Brain pericyte (primary cell): ENCODE results near the gene NSA2.
A peak's percentile ranks its signal among the peaks of the same experiment; 100 is the strongest.
"Not testable (repeated sequence)": the region's sequence is repeated elsewhere in the genome, so short reads cannot be mapped to it uniquely, and the experiment has no call there.

Source experiments
- DNase-seq: peaks from one replicate; pipeline ENCODE4 v3.0.0-alpha.2; 2012; ENCODE audit warnings: low read depth, low spot score

Gene NSA2

DNA sequence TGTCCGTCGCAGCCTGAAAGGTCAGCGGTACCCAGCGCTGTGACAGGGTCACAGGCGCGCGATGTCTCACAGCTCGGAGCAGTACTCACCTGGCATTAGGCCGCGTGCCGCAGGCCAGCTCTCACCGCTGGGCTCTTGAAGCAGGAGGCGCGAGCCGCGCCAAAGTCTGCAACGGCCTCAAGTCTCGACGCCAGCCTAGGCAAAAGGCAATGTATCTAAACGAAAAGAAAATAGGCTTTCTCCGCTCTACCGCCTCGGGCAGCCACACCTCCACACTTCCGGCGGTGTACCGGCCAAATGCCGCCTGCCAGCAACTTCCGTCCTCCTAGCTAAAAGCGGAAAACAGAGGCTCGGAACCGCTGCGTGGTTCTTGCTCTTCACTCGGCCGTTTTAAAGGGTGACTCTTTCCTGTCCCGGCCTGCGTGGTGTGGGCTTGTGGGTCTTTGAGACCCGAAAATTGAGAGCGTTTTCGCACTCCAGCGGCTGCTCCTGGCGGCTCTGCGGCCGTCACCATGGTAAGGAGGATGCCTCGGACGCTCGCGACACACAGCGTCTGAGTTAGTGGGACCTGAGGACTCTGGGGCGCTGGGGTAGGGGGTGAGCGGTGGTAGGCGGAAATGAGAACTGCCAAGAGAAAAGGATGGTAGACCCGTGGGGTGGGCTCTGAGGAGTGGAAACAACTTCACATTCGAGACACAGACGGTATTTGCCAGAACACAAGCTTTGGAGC lies at the start of gene NSA2, which contains the start of gene GFM2:
NSA2 (plus strand) TSS at position 401 of the 730 bp plus-strand sequence; CDS start at position 513, 112 bp downstream.
GFM2 (minus strand) TSS at position 269 of the 730 bp plus-strand sequence. CDS start 3,375 bp downstream, outside the sequence.
- peak; percentile 83 for DNase-seq

DNA sequence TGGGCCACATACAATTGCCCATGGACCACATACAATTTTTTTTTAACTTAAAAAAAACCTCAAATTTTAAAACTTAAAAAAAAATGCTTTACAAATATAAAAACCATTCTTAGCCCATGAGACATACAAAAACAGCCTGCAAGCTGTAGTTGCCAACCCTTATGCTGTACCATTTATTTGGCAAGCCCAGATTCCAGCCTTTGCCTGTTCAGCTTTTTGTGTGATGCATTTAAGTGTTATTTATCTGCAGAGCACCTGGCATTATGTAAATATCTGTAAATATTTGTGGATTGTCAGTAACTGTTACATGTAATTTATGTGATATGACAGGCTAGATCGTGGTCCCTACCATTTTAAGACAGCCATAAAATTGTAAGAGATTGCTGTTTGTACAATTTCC lies 49.5 kb upstream of the NSA2 start:
- no peak for DNase-seq

DNA sequence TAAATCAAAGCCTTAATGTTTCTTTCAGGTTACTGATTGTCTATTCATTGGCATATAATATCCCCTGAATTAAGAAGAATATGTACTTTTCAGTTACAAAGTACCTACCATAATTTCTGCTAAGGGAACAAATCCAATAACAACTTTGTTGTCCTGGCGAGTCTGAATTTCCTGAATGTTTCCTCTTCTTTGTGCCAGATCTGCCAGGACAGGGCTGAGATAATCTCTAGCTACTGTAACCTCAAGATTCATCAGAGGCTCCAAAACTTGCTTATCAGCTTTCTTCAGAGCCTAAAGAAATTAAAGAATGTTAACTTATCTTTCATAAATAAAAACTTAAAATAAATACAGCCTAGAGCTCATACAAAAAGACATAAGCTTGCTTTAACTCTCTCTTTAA lies 44.8 kb upstream of the NSA2 start:
- DNase-seq, result no peak

DNA sequence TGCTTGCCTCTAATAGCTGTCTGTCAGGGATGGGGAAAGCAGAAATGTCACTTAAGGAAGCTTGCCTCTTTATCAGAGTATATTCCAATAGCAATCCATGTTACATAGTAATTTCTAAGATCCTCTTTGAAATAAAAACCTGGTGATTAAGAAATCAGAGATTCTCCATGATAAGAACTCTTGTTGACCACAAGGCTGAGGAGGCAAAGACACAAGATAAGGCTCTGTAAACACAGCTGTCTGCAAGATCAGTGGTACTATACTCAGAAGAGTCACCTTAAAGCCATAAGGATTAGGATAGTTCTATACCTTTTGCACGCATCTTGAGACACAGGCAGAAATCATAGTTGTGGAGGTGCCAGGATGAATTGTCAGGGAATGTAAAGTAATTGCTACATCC lies 41.7 kb upstream of the NSA2 start:
- no peak for DNase-seq

DNA sequence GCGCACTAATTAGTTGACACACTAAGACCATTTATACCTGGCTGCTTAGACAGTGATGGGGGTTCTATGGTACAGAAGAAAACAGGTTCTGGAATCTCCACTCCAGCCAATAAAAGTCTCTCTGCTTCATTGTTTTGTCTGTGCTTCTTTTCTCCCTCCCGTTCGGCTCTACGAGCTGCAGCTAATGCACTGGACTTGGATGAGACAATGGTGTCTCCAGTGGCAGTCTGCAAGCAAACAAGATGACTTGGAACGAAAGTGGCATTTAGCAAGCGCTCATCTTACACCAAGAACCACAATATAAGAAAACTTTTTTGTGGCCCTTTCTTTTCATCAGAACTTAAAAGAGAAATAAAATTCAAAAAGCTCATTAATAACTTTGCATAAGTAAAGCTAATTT lies 30.3 kb upstream of the NSA2 start:
- no peak for DNase-seq

DNA sequence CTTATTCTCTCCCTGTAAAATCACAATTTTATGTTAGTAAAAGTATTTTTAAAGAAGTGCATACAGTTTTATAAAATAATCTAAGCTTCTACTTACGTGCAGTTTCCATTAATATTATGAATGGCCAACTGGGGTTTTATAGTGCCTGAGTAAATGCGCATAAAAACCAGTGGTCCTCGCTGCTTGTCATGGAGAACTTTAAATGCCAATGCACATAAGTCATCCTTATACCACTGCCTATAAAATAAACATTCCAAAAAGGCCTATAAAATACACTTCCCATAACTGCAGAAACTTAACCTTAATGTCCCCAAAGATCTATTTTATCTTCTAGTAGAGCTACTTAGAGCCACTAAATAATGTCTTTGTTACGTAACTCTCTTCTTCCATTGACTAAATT lies 28.6 kb upstream of the NSA2 start:
- no peak for DNase-seq

DNA sequence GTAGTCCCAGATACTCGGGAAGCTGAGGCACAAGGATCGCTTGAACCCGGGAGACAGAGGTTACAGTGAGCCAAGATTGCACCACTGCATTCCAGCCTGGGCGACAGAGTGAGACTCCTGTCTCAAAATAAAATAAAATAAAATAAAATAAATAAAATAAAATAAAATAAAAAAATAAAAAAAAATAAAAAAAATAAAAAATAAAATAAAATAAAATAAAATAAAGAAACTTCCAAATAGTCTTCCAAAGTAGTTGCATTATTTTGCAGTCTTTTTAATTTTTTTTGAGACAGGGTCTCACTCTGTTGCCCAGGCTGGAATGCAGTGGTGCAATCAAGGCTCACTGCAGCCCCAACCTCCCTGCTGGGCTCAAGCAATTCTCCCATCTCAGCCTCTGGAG lies 18.3 kb upstream of the NSA2 start:
- DNase-seq, result not testable (repeated sequence)

DNA sequence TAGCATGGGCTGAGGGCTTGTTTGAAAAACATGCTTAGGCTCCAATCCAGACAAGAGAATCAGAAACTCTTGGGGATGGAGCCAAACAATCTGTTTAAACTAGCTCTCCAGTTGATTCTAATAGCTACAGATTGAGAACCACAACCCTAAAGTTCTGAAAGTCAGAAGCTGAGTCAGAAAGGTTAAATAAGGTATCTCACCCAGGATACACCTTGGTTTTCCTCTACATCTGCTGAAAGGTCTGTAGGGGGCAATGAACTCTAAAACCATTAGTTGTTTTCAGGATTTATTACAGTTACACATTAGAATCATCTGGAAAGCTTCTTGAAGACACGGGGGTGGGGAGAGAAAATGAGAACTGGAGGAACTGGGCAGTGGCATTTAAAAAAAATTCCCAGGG lies 5.8 kb upstream of the NSA2 start:
- no peak for DNase-seq

DNA sequence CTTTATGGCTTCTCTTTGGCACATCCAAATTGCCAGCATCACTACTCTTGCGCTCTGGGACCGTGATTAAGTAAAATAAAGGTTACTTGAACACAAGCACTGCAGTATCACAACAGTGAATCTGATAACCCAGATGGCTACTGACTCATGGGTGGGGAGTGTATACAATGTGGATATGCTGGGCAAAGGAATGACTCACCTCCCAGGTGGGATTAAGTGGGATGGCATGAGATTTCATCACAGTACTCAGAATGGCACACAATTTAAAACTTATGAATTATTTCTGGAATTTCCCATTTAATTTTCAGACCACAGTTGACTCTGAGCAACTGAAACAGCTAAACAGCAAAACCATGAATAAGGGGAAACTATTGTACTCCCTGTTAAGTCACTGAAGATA lies 4.5 kb upstream of the NSA2 start:
- no peak for DNase-seq

DNA sequence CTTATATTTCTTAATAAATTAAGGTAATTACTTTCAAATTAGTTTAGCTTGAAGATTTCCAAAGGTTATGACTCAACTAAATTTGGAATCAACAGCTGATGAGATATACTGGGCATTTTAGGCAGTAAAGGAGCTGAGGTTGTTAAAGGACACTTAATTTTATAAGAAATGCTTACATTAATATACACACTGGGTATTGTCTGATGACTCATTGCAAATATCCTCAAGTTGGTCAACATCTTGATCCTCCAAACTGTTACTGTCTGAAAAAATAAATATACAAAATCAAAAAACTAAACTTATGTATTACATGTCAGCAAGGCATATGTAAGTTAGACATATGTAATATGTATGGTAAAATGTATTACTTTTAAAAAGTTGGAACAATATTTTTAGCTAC lies 3.5 kb upstream of the NSA2 start:
- no peak for DNase-seq

DNA sequence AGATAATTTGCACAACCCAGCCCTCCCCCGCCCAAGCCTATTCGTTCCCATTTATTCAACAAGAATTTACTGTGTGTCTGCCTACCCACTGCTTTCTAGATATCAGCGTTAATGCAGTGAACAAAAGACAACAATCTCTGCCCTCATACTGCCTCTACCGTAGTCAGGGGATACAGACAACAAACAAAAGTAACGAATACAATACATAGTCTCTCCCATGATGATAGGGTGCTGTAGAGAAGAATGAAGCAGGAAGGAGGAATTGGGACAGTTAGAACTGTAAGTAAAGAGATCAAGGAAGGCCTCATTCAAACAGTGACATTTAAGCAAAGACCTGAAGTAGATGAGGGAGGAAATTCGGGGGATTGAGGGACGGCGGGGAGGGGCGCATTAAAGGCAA lies 1.8 kb upstream of the NSA2 start:
- no peak for DNase-seq

DNA sequence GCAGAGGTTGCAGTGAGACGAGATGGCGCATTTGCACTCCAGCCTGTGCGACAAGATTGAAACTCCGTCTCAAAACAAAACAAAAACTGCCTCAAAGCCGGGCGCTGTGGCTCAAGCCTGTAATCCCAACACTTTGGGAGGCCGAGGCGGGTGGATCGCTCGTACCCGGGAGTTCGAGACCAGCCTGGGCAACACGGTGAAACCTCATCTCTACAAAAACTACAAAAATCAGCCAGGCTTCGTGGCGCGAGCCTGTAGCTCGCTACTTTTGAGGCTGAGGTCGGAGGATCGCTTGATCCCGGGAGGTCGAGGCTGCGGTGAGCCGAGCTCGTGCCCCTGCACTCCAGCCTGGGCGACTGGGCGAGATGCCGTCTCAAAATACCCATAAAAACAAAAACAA lies 1.1 kb upstream of the NSA2 start:
- no peak for DNase-seq

DNA sequence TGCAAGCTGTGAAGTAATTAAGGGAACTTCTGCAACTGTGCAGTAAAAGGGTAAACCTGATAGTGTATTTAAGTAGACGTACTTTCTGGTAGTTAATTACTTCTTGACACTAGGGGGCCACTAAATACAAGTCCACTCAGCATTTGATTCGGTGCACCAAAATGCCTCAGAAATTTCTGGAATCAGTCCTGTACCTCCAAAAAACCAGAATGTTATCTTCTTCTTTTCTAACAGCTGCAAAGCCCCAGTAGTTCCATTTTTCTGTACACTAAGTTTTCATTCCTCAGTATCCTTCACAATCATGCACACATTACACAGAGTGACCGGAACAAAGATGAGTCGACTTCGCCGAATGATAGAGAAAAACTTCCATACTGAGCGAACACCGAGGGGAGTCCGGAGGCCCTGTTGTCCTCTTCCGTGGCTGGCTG lies 616 bp upstream of the NSA2 start:
- DNase-seq, result peak; percentile 1

DNA sequence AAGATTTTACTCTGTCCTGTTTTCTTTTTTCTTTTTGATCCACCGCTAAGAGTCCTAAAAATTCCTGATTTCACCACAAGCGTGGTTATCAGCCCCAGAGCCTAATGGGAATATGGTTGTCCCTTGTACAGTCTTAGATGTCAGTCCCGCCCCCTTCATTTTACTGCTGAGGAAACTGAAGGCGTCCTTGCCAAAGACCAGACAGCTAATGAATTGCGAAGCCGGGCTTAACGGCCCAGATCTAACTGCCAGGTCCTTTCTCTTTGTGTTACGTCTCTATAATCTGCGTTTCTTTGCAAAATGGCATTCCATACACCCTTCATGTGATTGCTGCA lies 497 bp downstream of the NSA2 start:
- peak; percentile 10 for DNase-seq

DNA sequence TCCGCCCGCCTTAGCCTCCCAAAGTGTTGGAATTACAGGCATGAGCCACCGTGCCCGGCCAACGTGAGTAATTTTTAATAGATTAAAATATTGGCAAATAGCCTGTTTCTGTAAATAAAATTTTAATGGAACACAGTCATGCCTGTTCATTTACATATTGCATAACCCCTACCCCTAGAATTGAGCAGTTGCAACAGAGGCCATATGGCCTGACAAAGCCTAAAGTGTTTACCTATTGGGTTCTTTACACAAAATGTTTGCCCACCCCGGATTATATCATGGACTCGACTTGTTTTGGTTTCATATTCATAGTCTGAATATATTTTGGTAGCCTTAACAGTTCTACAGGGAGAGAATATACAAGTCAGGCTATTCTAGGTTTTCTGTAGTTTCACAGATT lies 5.3 kb downstream of the NSA2 start:
- DNase-seq, result no peak

DNA sequence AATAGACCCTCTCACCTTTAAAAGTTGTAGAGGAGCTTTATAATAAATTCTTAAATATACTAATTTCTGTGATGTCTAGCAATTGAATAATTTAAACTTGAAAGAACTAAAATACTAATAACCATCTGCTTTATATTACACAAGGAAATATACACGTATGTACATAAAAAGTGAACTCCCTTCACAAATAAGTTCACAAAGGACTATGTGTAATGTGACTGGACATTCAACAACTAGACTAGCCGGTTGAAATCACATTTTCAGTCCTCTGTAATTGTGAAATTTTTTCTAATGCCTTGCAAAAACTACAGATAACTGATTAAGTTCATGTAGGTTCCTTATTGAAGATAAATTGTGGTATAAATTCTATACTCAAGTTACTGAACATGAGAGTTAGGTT lies 11.6 kb downstream of the NSA2 start:
- no peak for DNase-seq

DNA sequence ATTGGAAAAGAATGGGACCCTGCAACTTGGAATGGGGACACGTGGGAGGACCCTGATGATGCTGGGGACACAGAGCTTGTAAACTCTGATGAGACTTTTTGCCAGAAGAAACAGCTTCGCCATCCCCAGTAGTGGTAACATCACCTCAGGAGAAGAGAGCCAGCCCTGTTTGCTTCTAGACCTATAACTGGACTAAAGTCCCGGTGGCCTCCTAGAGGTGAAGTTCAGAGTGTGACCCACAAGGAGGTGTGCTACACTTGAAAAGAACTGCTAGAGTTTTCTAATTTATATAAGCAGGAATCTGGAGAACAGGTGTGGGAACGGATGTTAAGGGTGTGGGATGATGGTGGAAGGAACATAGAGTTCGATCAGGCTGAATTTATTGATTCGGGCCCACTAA lies 19.8 kb downstream of the NSA2 start:
- no peak for DNase-seq

DNA sequence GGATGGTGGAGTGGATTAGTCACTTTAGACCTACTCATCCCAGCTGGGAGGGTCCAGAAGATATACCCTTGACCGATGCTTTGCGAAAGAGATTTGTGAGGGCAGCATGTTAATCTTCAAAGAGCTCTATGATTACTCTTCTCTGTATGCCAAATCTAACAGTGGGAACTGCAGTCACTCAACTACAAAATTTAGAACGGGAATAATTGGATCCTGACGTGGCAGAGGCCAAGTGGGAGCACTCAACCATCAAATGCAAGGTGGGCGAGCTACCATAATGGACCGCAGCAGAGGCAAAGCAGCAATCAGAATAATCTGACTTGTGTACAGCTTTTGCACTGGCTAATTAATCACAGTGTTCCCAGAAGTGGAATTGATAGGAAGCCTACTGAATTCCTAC lies 20.4 kb downstream of the NSA2 start:
- no peak for DNase-seq

DNA sequence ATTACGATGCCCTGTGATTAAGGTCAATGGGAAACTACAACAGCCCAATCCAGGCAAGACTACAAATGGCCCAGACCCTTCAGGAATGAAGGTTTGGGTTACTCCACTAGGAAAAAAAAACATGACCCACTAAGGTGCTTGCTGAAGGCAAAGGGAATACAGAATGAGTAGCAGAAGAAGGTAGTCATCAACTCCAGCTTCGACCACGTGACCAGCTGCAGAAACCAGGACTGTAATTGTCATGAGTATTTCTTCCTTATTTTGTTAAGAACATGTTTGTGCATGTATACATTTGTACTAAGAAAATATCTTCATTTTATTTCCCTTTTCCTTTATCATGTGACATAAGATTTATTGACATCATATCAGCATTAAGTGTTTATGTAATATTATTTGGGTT lies 24.6 kb downstream of the NSA2 start:
- DNase-seq, result not testable (repeated sequence)

DNA sequence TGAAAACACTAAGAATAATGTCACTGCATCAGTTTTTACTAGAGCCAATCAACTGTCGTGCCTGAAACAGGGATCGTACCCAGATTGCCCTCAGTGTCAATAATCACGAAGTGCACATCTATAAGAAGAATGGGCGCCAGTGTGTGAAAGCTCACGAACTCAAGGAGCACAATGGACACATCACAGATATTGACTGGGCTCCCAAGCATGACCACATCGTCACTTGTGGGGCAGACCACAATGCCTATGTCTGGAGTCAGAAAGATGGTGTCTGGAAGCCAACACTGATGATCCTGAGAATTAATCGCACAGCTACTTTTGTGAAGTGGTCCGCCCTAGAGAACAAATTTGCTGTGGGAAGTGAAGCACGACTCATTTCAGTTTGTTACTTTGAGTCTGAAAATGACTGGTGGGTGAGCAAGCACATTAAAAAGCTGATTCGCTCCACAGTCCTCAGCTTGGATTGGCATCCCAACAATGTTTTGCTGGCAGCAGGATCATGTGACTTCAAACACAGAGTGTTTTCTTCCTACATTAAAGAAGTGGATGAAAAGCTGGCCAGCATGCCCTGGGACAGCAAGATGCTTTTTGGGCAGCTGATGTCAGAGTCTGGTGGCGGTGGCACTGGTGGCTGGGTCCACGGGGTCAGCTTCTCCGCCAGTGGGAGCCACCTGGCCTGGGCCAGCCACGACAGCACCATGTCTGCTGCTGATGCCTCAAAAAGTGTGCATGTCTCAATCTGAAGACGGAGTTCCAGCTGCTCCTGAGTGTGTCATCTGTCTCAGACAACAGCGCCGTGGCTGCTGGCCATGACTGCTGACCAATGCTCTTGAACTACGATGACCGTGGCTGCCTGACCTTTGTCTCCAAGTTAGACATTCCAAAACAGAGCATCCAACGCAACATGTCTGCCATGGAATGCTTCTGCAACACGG lies 32.2 kb downstream of the NSA2 start:
- DNase-seq, result no peak

DNA sequence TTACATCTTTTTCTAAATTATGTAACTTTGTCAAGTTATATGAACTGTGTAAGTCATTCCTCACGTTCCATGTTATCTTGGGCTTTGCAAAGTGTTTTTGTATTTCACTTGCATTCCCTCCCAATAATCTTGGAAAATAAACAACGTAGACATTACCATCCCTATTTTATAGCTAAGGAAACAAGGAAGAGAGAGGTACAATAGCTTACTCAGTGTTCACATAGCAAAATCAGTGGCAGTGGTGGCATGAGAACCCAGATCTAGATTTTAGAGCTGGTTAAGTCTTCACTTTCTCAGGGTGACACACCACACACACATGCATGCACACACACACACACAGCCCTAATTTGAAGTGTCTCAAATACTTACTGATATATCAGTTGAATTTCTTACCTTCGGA lies 34.1 kb downstream of the NSA2 start:
- no peak for DNase-seq

DNA sequence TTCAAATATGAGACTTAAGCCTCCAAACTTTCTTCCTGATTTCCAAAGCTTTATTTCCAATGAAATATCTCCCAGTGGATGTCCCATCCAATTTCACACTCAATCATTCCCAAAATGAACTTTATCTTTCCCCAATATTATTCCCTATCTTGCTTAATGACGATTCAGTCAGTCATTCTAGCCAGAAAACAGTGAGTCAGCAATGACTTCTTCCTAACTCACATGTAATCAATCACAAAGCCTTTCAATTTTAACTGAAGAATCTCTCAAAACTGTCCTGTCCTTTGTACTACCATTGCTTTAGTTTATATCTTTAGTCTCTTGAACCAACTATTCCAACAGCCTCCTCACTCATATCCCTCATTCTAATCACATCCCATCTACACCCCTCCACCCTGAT lies 34.9 kb downstream of the NSA2 start:
- DNase-seq, result no peak

DNA sequence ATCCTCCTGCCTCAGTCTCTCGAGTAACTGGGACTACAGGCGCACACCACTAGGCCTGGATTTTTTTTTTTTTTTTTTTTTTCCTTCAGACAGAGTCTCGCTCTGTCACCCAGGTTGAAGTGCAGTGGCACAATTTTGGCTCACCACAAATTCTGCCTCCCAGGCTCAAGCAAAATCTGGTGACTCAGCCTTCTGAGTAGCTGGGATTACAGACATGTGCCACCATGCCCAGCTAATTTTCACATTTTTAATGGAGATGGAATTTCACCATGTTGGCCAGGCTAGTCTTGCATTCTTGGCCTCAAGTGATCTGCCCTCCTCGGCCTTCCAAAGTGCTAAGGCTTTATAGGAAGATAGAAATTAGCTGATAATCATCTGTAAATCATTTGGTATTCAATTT lies 43.9 kb downstream of the NSA2 start:
- no peak for DNase-seq
